Limb (tissue), 2 donors: ENCODE data around the gene EIF2AK2.

ENCODE experiments used
- DNase-seq, 2 donors: peaks; one replicate each; pipeline ENCODE4 v3.0.0-alpha.2; 2016; ENCODE audit errors: extremely low spot score in 2 of 2

EIF2AK2 gene

GRCh38 chr2:37171624-37171950 lies 14.8 kb upstream of the EIF2AK2 start:
- DNase-seq, result no peak

- DNase-seq, result peak in 1 of 2 donors; percentile 15
Measured at GRCh38 chr2:37168217-37168981, 11.6 kb upstream of the EIF2AK2 start.

- no peak for DNase-seq
Measured at GRCh38 chr2:37167636-37168180, 10.9 kb upstream of the EIF2AK2 start.

- DNase-seq, result no peak
Measured at GRCh38 chr2:37164757-37165156, 8.0 kb upstream of the EIF2AK2 start.

GRCh38 chr2:37156071-37156856 lies 516 bp downstream of the EIF2AK2 start:
- DNase-seq, result peak; percentile 55 to 84

GRCh38 chr2:37154785-37155184 lies 2.0 kb downstream of the EIF2AK2 start:
- no peak for DNase-seq

GRCh38 chr2:37153224-37153623 lies 3.6 kb downstream of the EIF2AK2 start:
- DNase-seq, result no peak

GRCh38 chr2:37149626-37150322 lies 7.0 kb downstream of the EIF2AK2 start:
- no peak for DNase-seq

GRCh38 chr2:37148325-37148724 lies 8.5 kb downstream of the EIF2AK2 start:
- DNase-seq, result no peak

- no peak for DNase-seq
Measured at GRCh38 chr2:37146062-37146461, 10.7 kb downstream of the EIF2AK2 start.

- DNase-seq, result no peak
Measured at GRCh38 chr2:37143974-37144373, 12.8 kb downstream of the EIF2AK2 start.

GRCh38 chr2:37142546-37142945 lies 14.2 kb downstream of the EIF2AK2 start:
- no peak for DNase-seq

- DNase-seq, result no peak
Measured at GRCh38 chr2:37132914-37133313, 23.9 kb downstream of the EIF2AK2 start.

- peak; percentile 28 to 58 for DNase-seq
Measured at GRCh38 chr2:37125416-37125815, 31.4 kb downstream of the EIF2AK2 start.

- DNase-seq, result no peak
Measured at GRCh38 chr2:37119157-37119556, 37.6 kb downstream of the EIF2AK2 start.

- no peak for DNase-seq
Measured at GRCh38 chr2:37117566-37117965, 39.2 kb downstream of the EIF2AK2 start.

- no peak for DNase-seq
Measured at GRCh38 chr2:37111958-37112357, 44.8 kb downstream of the EIF2AK2 start.

- DNase-seq, result no peak
Measured at GRCh38 chr2:37110306-37111212, 46.2 kb downstream of the EIF2AK2 start.

- DNase-seq, result no peak
Measured at GRCh38 chr2:37109523-37109922, 47.3 kb downstream of the EIF2AK2 start.

- no peak for DNase-seq
Measured at GRCh38 chr2:37105150-37105549, 51.6 kb downstream of the EIF2AK2 start.

GRCh38 chr2:37104178-37104577 lies 52.6 kb downstream of the EIF2AK2 start:
- no peak for DNase-seq
